Muscle layer of colon (tissue), 2 donors: ENCODE data around the gene CYTH3.
A peak's percentile ranks its signal among the peaks of the same experiment; 100 is the strongest.

Experiments
- H3K27ac ChIP-seq: one replicate; pipeline ENCODE4 v1.7.0; 2013; ENCODE audit warnings: low read depth, mild to moderate bottlenecking, low read length, moderate library complexity
- H3K27me3 ChIP-seq, 2 donors: one replicate each; pipeline ENCODE4 v1.7.0; 2013; ENCODE audit warnings: low read length in 2 of 2, mild to moderate bottlenecking in 2 of 2; ENCODE audit not compliant: insufficient read depth in 2 of 2, control insufficient read depth in 1 of 2
- H3K36me3 ChIP-seq: one replicate; pipeline ENCODE4 v1.7.0; 2013; ENCODE audit warnings: mild to moderate bottlenecking, low read length; ENCODE audit not compliant: insufficient read depth
- H3K4me1 ChIP-seq: one replicate; pipeline ENCODE4 v1.7.0; 2013; ENCODE audit warnings: mild to moderate bottlenecking, low read length; ENCODE audit not compliant: insufficient read depth
- H3K4me3 ChIP-seq, 2 donors: one replicate each; pipeline ENCODE4 v1.7.0; 2013; ENCODE audit warnings: low read length in 2 of 2, low read depth in 1 of 2, mild to moderate bottlenecking in 1 of 2, moderate library complexity in 1 of 2
- H3K9ac ChIP-seq: one replicate; pipeline ENCODE4 v1.7.0; 2013; ENCODE audit warnings: low read length
- H3K9me3 ChIP-seq: one replicate; pipeline ENCODE4 v1.7.0; 2013; ENCODE audit warnings: mild to moderate bottlenecking, low read length
- donor health status: abdominal sarcoma.
- donor health status: Adenocarcinoma of cecum.

CYTH3 gene

DNA sequence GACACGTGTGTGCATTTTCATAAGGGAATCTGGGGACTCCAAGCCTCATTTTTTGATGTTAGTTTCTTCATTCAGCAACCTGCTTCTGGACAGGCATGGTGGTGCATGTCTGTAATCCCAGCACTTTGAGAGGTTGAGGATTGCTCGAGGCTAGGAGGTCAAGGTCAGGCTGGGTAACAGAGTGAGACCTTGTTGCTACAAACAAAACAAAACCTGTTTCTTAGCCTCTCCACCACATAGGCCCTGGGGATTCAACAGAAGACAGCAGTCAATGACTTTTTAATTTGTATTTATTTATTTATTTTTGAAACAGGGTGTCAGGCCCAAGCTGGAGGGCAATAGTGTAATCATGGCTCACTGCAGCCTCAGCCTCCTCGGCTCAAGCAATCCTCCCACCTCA is 6.9 kb upstream of the CYTH3 start:
- Histone ChIP-seq H3K9me3 (no peaks in the 10 kb centered on the region), H3K4me3 (no peak overlapping the region), H3K9ac (no peak overlapping the region), H3K27me3 (no peaks in the 10 kb centered on the region), H3K27ac (no peak overlapping the region), H3K36me3 (no peaks in the 10 kb centered on the region), H3K4me1 (no peaks in the 10 kb centered on the region)

DNA sequence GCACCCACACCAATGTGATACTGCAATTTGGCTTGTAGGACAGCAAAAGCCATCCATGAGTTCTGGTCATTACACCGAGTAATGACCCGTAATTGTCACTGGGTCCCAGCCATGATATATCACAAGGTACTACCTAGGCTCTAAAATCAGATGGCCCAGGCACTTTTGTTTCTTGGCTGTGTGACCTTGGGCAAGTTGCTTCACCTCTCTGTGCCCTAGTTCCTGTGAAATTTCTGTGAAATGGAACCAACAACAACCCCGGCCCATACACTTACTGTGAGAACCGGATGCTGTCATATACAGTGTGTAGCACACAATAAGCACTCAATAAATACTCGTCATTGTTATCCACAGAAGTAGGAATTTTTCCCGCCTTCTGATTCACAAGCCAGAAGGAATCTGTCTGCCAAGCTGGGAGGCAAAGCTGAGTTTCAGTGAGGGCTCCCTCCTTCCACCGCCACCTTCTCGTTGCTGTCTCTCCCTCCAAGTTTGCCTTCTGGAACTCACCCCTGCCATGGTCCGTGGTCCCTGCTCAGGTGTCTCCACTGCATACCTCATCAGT is 6.4 kb upstream of the CYTH3 start:
- no peaks in the 10 kb centered on the region for H3K4me1 ChIP-seq
- H3K4me3 ChIP-seq: no peak overlapping the region
- H3K27ac ChIP-seq: no peak overlapping the region
- no peaks in the 10 kb centered on the region for H3K36me3 ChIP-seq
- no peaks in the 10 kb centered on the region for H3K27me3 ChIP-seq
- H3K9ac ChIP-seq: no peak overlapping the region
- H3K9me3 ChIP-seq: no peaks in the 10 kb centered on the region

DNA sequence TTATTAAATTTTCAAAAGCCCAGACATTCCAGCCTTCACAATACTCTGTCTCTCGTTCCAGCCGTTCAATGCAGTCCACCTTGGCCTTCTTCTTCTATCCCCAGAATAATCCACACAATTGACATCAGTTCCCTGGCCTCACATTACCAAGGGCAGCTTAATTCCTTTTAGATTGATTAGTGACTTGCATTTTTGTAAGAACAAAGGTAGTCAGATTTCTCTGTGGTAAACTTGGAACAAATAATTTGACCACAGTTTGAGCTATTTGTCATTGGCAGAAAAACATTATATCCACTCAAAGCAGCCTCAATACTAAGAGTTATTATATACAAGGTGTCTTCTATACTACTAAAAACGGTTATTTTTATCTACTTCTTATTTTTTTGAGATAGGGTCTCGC is 5.1 kb upstream of the CYTH3 start:
- H3K9me3 ChIP-seq: no peaks in the 10 kb centered on the region
- H3K4me3 ChIP-seq: no peak overlapping the region
- H3K27ac ChIP-seq: no peak overlapping the region
- no peaks in the 10 kb centered on the region for H3K27me3 ChIP-seq
- no peaks in the 10 kb centered on the region for H3K36me3 ChIP-seq
- peaks cover 7% of the 10 kb centered on the region for H3K4me1 ChIP-seq
- H3K9ac ChIP-seq: no peak overlapping the region

DNA sequence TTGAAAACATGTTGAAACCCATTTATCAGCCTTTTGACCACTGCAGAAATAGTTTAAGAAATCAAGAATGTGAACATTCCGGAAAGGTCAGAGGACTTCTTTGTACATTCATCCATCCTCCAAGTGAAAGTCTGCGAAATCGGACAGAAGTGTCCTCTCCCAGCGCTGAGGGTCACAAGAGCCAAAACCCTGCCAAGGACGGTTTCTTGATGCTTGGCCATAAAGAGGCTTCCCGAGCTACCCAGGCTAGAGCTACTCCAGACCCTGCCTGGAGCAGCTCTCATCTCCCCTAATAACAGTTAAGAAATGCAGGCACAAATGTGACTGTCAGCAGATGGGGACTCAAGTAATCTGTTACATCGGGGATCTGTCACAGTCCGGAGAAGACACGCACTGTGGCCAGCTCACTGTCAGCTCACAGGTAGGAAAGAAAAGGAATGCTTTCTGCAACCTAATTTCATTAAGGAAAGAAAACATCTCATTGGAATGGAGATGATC is 4.5 kb upstream of the CYTH3 start:
- Histone ChIP-seq H3K27ac (no peak overlapping the region), H3K4me3 (no peak overlapping the region), H3K27me3 (no peaks in the 10 kb centered on the region), H3K9ac (no peak overlapping the region), H3K4me1 (peaks cover 7% of the 10 kb centered on the region), H3K36me3 (no peaks in the 10 kb centered on the region), H3K9me3 (no peaks in the 10 kb centered on the region)

DNA sequence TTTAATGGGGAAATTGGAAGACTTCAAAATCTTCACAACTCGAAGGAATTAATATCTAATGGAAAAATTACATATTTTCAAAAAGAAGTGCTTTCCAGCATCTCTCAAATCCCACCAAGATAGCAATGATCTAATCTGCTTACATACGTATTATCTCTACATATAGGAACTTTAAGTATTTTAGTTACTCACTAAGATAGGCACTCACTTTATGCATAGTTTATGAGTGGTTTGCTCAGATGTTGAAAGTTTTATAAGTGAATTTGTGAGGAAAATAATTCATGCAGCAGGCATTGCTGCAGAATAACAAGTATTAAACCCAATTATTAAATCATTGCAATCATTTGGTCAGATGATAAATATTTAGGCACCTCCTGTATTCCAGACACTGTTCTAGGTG is 2.3 kb upstream of the CYTH3 start:
- Histone ChIP-seq H3K4me3 (no peak overlapping the region), H3K9ac (no peak overlapping the region), H3K9me3 (no peaks in the 10 kb centered on the region), H3K27ac (no peak overlapping the region), H3K36me3 (no peaks in the 10 kb centered on the region), H3K4me1 (peaks cover 15% of the 10 kb centered on the region), H3K27me3 (no peaks in the 10 kb centered on the region)

DNA sequence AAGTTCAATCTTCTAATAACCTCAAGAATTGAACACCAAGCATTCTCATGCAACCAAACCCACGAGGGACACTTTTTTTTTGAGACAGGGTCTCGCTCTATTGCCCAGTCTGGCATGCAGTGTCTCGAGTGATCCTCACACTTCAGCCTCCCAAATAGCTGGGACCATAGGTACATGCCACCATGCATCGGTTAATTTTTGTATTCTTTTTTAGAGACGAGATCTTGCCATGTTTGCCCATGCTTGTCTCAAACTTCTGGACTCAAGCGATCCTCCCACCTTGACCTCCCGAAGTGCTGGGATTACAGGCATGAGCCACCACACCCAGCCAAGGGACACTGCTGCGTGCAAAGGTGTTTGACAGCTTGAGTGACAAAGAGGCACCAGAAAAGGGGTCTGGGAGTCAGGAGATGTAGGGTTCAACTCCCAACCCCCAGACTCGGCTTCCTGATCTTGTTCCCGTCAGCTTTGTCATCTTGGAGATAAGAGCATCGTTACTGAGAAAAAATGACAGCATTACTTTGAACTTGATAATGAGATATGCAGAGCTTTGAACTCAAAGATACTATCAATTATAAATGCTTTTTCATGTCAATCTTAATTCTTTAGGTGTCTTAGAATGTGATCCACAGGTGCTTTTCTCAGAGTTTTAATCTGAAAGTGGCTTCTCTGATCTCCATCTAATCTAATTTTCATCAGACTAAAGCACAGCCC is 1.6 kb upstream of the CYTH3 start:
- Histone ChIP-seq H3K9me3 (no peaks in the 10 kb centered on the region), H3K9ac (no peak overlapping the region), H3K27me3 (no peaks in the 10 kb centered on the region), H3K27ac (no peak overlapping the region), H3K36me3 (no peaks in the 10 kb centered on the region), H3K4me1 (peaks cover 15% of the 10 kb centered on the region), H3K4me3 (no peak overlapping the region)

DNA sequence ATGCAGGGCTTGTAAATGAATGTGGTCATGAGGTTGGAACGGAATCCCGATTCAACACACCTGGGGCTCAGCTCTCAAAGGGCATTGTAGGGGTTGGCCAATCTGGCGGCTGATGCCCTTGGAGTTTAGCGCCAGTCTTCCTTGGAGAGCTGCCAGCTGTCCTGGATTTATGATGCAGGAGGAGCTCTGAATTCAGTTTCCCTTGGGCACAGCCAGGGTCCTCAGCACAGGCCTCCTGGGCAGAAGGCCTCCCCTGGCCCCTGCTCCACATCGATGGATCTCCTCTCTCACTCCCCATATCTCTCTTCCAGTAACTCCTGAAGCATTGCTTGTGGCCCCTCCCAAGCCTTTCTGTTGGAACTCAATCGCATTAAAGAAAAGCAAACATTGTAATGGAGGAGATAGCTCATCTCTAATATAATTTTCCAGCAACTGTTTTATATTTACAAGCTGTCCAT is 985 bp upstream of the CYTH3 start:
- Histone ChIP-seq H3K4me3 (peak overlapping the region in 1 of 2 donors; percentile 42), H3K27me3 (no peaks in the 10 kb centered on the region), H3K27ac (no peak overlapping the region), H3K36me3 (no peaks in the 10 kb centered on the region), H3K9ac (no peak overlapping the region), H3K9me3 (no peaks in the 10 kb centered on the region), H3K4me1 (peaks cover 15% of the 10 kb centered on the region)

DNA sequence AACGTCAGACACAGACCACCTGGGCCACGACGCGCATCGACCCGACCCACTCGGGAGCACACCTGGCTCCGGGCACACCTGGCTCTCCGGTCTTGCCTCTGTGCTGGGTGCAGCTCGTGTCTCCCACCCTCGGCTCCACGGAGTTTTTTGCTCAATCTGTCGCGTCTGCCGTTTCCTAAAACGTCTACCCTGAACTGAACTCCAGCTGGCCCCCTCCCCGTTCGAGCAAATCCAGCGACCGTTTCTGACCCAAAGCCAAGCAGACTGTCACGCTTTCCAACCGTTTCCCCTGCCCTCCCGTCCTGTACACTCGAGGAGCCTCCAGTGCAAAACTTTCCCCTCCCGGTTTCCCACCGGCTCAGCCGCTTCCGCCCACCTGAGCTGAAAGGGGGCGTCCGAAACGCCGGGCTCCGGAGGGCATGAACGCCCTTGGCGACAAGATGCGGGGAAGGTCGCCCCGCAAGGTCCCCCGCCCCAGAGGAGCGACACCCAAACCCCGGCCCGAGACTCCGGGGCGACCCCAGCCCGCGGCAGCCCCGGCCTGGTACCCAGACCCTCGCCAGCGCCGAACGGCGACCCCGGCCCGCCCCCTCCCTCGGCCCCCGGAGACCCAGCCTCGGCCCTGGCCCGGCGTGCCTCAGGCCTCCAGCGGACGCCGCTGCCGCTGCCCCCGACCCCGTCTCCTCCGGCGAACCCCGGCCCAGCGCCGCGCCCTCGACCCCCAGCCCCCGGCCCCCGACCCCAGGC is 557 bp downstream of the CYTH3 start:
- H3K36me3 ChIP-seq: no peaks in the 10 kb centered on the region
- H3K4me3 ChIP-seq: peak overlapping the region; percentile 90 to 94
- no peaks in the 10 kb centered on the region for H3K27me3 ChIP-seq
- peak overlapping the region; percentile 65 for H3K27ac ChIP-seq
- H3K9ac ChIP-seq: peak overlapping the region; percentile 61
- no peaks in the 10 kb centered on the region for H3K9me3 ChIP-seq
- peaks cover 15% of the 10 kb centered on the region for H3K4me1 ChIP-seq

DNA sequence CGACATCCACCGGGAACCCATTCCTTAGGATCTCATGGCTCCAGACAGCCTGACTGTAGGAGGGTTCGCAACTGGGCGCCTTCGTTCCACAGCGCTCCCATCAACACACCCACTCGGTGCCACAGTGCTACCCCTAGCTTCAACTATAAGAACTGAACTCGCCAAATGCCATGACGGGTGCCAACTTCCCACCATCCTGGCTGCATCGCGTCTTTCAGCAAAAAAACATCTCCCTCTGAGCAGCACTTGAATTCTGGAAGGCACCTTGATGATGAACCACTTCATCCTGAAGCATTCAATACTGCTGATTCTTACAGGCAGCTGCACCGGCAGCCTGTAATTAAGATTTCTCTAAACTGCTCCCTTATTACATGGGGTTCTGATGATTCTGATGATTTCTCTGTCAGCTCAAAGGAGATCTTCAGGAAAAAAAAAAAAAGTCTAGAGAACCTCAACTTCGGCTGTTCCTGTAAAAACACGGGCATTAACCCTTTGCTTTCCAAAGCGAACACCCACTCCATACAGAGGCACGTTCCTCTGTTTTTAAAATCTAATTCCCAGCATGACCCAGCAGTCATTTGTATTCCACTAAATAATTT is 1.3 kb downstream of the CYTH3 start:
- Histone ChIP-seq H3K4me1 (peaks cover 15% of the 10 kb centered on the region), H3K9me3 (no peaks in the 10 kb centered on the region), H3K27me3 (no peaks in the 10 kb centered on the region), H3K4me3 (peak overlapping the region; percentile 90 to 94), H3K9ac (peak overlapping the region; percentile 61), H3K27ac (peak overlapping the region; percentile 4), H3K36me3 (no peaks in the 10 kb centered on the region)

DNA sequence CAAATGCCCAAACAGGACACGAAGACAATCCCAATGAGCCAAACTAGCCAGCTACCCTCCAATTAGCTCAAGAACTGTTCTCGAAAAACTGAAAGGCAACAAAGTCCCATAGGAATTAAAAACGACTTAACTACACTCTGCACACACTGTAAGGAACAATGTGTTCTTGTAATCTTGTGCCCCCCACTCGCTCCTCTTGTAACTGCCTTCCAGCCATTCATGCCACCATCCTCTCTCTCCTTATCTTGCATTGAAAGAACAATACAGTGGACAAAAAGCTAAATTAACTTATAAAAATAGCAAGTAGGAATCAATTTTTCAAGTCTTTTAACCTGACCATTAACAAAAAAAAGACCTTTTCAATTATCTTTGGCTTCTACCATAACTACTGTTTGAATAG is 2.9 kb downstream of the CYTH3 start:
- no peak overlapping the region for H3K27ac ChIP-seq
- H3K4me1 ChIP-seq: peaks cover 15% of the 10 kb centered on the region

DNA sequence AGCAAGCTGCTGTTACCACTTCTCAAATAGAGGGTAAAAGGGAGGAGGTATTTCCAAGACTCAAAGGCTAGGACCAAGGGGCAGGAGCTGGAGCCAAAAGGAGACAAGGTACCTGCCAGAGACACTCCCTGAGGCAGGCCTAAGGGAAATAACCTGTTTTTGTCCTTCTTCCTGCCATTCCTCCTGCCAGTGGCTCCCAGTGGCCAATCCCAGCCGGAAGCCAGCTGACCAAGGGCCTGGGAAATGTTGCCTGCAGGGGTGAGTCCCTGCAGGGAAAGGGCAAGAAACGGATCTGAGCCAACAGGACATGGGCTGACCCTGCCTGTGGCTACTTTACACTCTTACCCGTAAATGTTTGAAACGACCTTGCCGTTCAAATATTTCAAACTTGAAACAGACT is 3.5 kb downstream of the CYTH3 start:
- Histone ChIP-seq H3K36me3 (no peaks in the 10 kb centered on the region), H3K9me3 (no peaks in the 10 kb centered on the region), H3K27ac (no peak overlapping the region), H3K9ac (no peak overlapping the region), H3K4me3 (no peak overlapping the region), H3K4me1 (peaks cover 15% of the 10 kb centered on the region), H3K27me3 (no peaks in the 10 kb centered on the region)

More for the DNA sequence above, 2.9 kb downstream of the CYTH3 start:
- no peaks in the 10 kb centered on the region for H3K27me3 ChIP-seq
- no peaks in the 10 kb centered on the region for H3K36me3 ChIP-seq
- no peak overlapping the region for H3K4me3 ChIP-seq
- no peak overlapping the region for H3K9ac ChIP-seq
- H3K9me3 ChIP-seq: no peaks in the 10 kb centered on the region
